Epithelial cell of esophagus (primary cell): ENCODE measurements around the gene NCK2.

ENCODE experiments used
- DNase-seq: peaks from one replicate; pipeline ENCODE4 v3.0.0; 2010; ENCODE audit warnings: low read depth
- H3K4me3 ChIP-seq: 2 replicates; pipeline ENCODE4 v1.5.1; 2011; ENCODE audit warnings: mild to moderate bottlenecking, low read length, control low read depth
- CTCF ChIP-seq: IDR thresholded peaks from 2 replicates; pipeline ENCODE4 v1.5.1; 2011; ENCODE audit warnings: low read depth, mild to moderate bottlenecking, low read length, control low read depth, inconsistent platforms; ENCODE audit not compliant: insufficient read depth; ENCODE audit errors: missing control alignments

The NCK2 gene

DNA sequence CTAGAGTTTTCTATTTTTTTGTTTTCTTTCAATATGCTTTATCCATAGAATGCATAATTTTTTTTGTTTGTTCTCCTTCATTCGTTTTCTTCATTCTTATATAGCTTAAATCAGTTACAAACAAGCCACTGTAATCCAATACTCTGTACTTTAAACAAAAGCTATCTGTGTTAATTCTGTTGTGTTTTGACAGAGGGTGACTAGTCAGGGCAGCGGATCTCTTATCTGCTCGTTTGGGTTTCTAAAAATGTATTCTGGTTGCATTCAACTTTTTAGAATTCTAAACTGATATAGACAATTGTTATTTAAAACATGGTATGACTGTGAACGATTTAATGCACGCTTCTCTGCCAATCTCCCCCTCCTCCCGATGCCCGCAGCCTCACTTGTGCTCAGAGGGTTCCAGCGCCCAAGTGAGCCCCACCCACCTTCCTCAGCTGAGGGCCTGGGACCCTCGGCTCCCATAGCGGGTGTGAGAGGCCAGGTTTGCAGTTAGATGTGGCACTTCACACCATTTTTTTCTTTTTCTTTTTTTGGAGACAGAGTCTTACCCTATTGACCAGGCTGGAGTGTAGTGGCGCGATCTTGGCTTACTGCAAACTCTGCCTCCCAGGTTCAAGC is 44.1 kb downstream of the NCK2 start:
- TF ChIP-seq CTCF, result no peak
- no peak for DNase-seq
- H3K4me3 ChIP-seq, result no peak overlapping the region

- peak; percentile 14 for TF ChIP-seq CTCF
- no peak overlapping the region for H3K4me3 ChIP-seq
- DNase-seq, result peak; percentile 75
These were observed 45.2 kb downstream of the NCK2 start for GRCh38 chr2:105789745-105790460.

GRCh38 chr2:105790461-105791149 is 45.9 kb downstream of the NCK2 start:
- DNase-seq, result peak; percentile 77
- H3K4me3 ChIP-seq, result no peak overlapping the region
- TF ChIP-seq CTCF, result no peak

- no peak overlapping the region for H3K4me3 ChIP-seq
- DNase-seq, result no peak
- no peak for TF ChIP-seq CTCF
These were observed 46.5 kb downstream of the NCK2 start for GRCh38 chr2:105791229-105791628.

GRCh38 chr2:105792561-105792960 is 47.8 kb downstream of the NCK2 start:
- no peak overlapping the region for H3K4me3 ChIP-seq
- TF ChIP-seq CTCF, result no peak
- no peak for DNase-seq

- no peak overlapping the region for H3K4me3 ChIP-seq
- no peak for DNase-seq
- TF ChIP-seq CTCF, result no peak
These were observed 48.7 kb downstream of the NCK2 start for GRCh38 chr2:105793196-105793975.
